Measurements from ENCODE around the gene SRGAP2B.
"Not testable (repeated sequence)": the region's sequence is repeated elsewhere in the genome, so short reads cannot be mapped to it uniquely, and the experiment has no call there.

SRGAP2B gene

DNA sequence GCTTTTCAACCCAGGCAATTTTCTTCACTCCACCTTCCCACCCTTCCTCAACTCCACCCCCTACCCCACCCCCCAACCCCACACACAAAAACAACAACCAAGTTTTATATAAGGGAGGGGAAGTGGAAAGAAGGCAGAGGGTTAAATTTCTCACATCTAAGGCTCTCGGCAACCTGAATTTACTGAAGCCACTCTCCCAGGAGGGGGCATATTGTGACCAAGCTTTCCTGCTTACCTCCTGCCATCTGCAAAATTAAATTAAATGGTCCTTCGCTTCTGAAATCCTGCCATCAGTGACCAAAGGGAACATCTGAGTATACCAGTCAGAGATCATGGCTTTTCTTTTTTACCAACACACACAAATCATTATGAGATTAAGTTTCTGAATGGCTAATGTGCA lies 72.9 kb downstream of the SRGAP2B start:
- not testable (repeated sequence) for H3K9me3 Mint-ChIP-seq (ENCODE audit: low read depth); H3K27ac Mint-ChIP-seq; H3K36me3 Mint-ChIP-seq; H3K27me3 Mint-ChIP-seq; H3K4me1 Mint-ChIP-seq (ENCODE audit: low read depth); H3K4me3 Mint-ChIP-seq

DNA sequence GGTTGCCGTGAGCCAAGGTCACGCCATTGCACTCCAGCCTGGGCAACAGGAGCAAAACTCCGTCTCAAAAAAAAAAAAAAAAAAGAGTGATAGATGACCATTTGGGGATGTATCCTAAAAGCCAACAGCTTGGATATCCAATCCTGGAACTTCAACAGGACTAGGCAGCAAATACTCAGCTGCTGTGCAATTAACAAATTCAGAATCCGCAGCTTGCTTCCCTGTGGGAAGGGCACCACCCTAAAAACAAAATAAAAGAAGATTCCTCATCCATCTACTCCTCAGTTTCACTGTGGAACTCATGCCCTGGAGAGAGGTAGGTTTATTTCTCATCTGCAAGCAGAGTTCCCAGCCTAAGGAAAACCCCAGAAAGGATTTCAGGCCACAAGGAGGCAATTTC lies 73.4 kb downstream of the SRGAP2B start:
- not testable (repeated sequence) for H3K4me3 Mint-ChIP-seq; H3K27me3 Mint-ChIP-seq; H3K9me3 Mint-ChIP-seq (ENCODE audit: low read depth); H3K4me1 Mint-ChIP-seq (ENCODE audit: low read depth); H3K36me3 Mint-ChIP-seq; H3K27ac Mint-ChIP-seq

DNA sequence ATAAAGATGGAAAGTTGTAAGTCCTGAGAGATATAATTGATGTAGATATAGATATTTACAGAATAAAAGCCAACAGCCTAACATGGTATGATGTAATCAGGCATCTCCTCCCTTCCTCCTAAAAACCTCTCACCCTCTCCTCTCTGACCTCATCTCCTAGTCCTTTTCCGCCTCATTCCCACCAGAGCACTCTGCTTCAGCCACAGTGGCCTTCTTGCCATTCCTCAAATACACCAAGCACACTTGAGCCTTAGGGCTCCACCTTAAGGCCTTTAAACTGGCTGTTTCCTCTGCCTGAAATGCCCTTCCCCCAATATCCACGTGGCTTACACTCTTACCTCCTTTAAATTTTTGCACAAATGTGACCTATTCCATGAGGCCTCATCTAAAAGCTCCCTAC lies 75.4 kb downstream of the SRGAP2B start:
- not testable (repeated sequence) for H3K27me3 Mint-ChIP-seq; H3K9me3 Mint-ChIP-seq (ENCODE audit: low read depth); H3K27ac Mint-ChIP-seq; H3K4me1 Mint-ChIP-seq (ENCODE audit: low read depth); H3K36me3 Mint-ChIP-seq; H3K4me3 Mint-ChIP-seq

DNA sequence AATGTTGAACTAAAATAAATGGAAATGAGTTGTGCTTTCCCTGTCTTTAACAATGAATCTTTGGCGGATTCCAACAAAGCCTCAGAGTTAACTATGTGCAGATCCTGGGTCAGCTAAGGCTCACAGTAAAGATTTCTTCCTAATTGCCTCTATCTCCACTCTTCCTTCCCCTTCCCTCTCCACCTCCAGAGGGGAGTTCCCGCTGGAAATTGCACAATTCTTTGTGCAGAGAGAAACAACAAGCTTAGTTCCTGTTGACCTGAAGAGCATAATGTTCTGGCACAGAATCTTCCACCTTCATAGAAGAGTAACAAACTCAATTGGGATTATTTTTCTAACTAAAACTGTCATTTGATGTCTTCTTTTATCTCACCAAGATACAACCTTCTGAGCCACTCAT lies 77.4 kb downstream of the SRGAP2B start:
- H3K4me3 Mint-ChIP-seq; H3K36me3 Mint-ChIP-seq; H3K27ac Mint-ChIP-seq; H3K27me3 Mint-ChIP-seq; H3K4me1 Mint-ChIP-seq (ENCODE audit: low read depth); H3K9me3 Mint-ChIP-seq (ENCODE audit: low read depth): not testable (repeated sequence)

DNA sequence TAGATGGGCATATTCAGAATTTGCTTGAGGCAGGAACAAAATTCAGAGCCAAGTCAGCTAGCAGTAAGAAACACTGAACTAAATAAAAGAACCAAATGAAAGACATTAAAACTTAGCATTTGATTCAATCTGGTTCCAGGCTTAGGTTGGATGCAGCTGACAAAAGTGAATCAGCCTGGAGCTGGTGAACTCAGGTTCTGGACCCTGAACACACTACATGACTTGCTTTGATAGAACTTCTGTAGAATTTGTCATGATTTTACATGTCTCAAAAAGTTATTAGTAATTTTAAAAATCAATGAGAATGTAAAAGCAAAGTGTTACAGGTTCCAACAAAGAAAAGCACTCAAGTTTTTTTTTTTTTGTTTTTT lies 78.7 kb downstream of the SRGAP2B start:
- not testable (repeated sequence) for H3K36me3 Mint-ChIP-seq; H3K4me3 Mint-ChIP-seq; H3K9me3 Mint-ChIP-seq (ENCODE audit: low read depth); H3K4me1 Mint-ChIP-seq (ENCODE audit: low read depth); H3K27ac Mint-ChIP-seq; H3K27me3 Mint-ChIP-seq

DNA sequence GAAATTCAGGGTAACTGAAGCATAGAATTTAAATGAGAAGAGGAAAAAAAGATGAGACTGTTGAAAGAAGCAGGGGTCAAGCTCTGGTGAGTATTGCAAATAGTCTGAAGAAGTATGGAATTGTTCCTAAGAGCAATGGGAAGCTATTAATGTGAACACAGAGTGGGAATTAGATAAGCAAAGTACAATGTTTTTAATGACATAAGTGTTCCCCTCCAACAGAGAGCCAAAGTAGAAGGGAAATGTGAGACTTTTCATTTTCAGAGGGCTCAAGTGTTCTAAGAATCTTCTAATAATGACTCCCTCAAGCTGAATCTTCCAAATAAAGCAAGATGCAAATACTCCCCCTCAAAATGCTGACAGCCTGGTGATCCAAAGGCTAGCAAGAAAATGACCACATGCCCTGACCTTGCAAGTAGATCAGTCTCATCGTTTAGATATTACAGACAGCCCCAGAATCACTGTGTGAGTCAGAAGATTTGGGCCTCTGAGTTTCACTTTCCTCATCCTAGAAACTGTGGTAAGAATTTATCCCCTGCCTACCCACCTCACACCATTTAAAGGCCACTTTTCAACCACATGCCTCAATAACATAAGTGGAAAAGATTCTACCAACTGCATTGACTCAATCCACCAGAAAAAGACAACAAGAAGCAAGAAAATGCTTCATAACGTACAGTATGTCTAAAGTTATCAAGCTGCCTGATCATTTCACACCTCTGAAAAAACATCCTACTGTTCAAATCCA lies 79.2 kb downstream of the SRGAP2B start:
- H3K27me3 Mint-ChIP-seq; H3K27ac Mint-ChIP-seq; H3K9me3 Mint-ChIP-seq (ENCODE audit: low read depth); H3K4me1 Mint-ChIP-seq (ENCODE audit: low read depth); H3K36me3 Mint-ChIP-seq; H3K4me3 Mint-ChIP-seq: not testable (repeated sequence)

DNA sequence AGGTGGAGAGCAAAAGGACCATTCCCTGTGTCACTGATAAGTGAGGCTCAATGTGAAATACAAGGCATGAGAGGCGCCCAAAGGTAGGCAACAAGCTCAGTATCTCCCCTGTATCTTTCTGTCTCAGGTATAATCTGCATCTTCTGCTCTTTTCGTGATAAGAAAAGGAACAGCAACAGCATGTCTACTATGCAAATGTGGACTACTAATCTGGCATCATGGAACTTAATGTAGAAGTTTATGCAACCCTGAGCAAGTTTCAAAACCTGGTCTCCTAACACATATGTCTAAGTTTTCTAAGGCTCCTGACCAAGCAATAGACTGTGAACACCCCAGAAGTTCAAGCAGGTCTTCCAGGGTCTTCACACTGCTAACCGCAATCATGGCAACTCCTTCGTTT lies 81.8 kb downstream of the SRGAP2B start:
- not testable (repeated sequence) for H3K27ac Mint-ChIP-seq; H3K4me3 Mint-ChIP-seq; H3K27me3 Mint-ChIP-seq; H3K4me1 Mint-ChIP-seq (ENCODE audit: low read depth); H3K9me3 Mint-ChIP-seq (ENCODE audit: low read depth); H3K36me3 Mint-ChIP-seq

DNA sequence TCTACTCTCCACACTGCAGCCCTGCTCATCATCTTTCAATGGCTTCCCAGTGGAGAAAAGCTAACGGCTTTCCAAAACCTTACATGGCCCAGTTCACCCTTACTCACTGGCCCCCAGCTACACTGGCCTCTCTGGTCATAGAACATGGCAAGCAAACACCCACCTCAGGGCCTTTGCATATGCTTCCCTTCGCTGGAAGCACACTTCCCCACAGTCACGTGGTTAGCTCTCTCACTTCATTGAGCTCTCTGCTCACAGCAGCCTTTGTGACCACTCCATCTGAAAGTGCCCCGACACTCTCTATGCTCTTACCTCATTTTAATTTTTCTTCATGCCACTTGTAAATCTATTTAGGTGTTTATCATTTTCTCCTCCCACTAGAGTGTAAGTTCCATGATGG lies 83.3 kb downstream of the SRGAP2B start:
- H3K4me3 Mint-ChIP-seq; H3K27me3 Mint-ChIP-seq; H3K27ac Mint-ChIP-seq; H3K4me1 Mint-ChIP-seq (ENCODE audit: low read depth); H3K9me3 Mint-ChIP-seq (ENCODE audit: low read depth); H3K36me3 Mint-ChIP-seq: not testable (repeated sequence)

DNA sequence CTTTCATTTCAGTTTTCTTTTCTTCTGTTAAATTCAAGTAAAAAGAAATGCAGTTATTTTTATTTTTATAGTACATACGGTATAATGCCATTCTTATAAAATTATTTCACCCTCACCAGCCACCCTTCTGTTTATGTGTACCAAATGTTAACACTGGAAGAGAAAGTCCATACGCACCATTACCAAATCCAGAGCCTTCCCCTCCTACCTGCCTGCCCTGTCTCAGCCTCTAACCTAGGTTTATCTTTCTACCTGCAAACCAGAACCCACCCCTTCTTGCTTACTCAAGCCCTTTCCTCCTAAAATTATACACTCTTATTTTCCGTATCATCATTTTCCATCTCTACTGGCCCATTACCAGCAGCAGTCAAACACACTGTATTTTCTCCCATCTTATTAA lies 84.5 kb downstream of the SRGAP2B start:
- H3K27ac Mint-ChIP-seq; H3K27me3 Mint-ChIP-seq; H3K4me1 Mint-ChIP-seq (ENCODE audit: low read depth); H3K9me3 Mint-ChIP-seq (ENCODE audit: low read depth); H3K4me3 Mint-ChIP-seq; H3K36me3 Mint-ChIP-seq: not testable (repeated sequence)

DNA sequence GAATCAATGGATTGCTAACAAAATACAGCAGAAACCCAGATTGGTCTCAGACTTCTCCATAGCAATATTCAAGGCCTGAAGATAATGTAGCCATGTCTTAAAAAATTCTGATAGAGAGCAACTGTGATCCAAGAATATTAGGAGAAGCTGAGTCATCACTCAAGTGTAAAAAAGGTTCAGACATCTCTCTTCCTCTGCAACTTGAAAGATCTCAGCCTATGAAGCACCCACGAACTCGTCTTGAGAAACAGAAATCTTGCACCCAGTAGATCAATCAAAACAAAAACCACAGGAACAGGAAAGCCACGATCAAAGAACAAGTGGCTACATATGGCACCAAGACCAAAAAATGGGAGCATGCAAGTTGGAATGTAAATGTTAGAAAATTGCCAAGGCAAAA lies 85.2 kb downstream of the SRGAP2B start:
- not testable (repeated sequence) for H3K36me3 Mint-ChIP-seq; H3K4me1 Mint-ChIP-seq (ENCODE audit: low read depth); H3K9me3 Mint-ChIP-seq (ENCODE audit: low read depth); H3K27ac Mint-ChIP-seq; H3K27me3 Mint-ChIP-seq
- H3K4me3 Mint-ChIP-seq: peak overlapping the region; percentile 49

DNA sequence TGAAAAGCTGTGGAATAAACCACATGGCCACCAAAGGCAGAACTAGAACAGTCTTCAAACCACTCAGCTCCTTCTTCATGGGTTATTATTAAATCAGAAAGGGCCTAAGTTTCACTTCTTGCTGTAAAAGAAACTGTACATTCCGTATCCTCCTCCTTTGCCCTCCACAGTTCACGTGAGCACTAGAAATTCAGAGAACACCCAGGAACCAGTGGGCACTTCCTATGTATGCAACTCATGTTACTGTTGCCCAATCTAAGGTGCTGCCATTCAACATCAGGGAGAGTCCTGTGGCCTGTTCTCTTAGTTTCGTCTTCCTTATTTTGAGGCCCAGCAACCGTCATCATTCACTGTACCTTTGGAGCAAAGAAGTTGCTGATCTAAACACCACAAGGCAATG lies 86.7 kb downstream of the SRGAP2B start:
- H3K36me3 Mint-ChIP-seq; H3K27me3 Mint-ChIP-seq; H3K9me3 Mint-ChIP-seq (ENCODE audit: low read depth); H3K27ac Mint-ChIP-seq; H3K4me3 Mint-ChIP-seq; H3K4me1 Mint-ChIP-seq (ENCODE audit: low read depth): not testable (repeated sequence)

DNA sequence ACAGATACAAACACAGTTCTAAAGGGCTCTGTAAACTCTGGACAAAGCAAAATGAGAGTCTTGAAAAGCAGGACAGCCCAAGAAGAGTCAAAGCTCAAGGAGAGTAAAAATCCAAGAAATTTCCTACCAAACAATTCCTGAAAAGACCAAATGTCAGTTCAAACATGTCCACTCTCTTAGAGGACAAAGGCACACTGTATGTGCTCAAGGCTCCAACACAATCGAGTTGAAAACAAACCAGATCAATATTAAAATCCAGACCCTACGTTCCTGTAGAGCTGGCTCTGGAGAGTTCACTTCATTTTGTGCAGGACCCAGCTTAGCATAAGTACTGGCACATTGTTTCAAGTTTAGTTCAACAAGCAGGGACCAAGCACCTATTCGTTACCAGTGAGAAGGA lies 90.0 kb downstream of the SRGAP2B start:
- not testable (repeated sequence) for H3K9me3 Mint-ChIP-seq (ENCODE audit: low read depth); H3K4me3 Mint-ChIP-seq; H3K27me3 Mint-ChIP-seq; H3K4me1 Mint-ChIP-seq (ENCODE audit: low read depth); H3K27ac Mint-ChIP-seq; H3K36me3 Mint-ChIP-seq

DNA sequence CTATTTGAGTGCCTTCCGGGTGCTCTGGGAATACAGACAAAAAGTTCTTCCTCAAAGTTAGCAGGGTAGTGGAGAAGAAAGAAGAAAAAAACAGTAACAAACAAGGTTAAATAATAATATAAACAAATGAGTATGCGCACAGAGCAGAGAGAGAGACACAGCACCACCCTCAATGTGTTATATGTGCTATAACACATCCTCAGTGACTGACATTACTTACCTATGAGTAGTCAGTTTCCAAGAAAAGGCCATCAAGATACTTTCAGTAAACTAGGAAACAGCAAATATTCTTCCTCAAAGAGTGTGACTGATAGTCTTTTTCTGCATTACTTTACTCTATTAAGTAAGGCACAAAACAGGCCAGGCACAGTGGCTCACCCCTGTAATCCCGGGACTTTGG lies 93.7 kb downstream of the SRGAP2B start:
- H3K4me3 Mint-ChIP-seq; H3K9me3 Mint-ChIP-seq (ENCODE audit: low read depth); H3K4me1 Mint-ChIP-seq (ENCODE audit: low read depth); H3K36me3 Mint-ChIP-seq; H3K27me3 Mint-ChIP-seq; H3K27ac Mint-ChIP-seq: not testable (repeated sequence)

DNA sequence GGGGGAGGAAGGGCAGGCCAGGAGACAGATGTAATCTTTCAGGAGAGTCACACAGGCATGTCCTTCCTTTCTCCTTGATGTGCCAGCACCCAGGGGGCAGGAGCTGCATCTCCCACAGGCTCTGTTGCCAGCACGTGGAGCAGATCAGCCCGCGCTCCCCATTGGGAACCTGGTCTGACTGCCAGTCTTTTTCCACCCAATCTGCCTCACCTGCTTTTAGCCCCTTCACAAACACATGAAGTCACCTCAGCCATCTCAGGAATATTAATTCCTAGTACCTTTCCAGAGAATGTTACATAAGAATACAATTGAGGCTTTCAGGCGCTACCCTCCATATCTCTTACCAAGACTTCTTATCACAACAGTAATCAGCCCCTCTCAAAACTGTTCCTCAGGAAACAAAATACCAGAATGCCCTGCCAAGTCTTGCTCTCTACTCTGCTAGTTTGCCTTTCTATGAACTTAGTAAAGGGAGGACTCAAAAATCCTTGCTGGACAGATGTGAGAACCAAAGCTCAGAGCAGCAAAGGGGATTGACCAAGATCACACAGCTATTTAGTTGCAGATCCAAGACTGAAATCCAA lies 94.3 kb downstream of the SRGAP2B start:
- H3K27me3 Mint-ChIP-seq: not testable (repeated sequence)

DNA sequence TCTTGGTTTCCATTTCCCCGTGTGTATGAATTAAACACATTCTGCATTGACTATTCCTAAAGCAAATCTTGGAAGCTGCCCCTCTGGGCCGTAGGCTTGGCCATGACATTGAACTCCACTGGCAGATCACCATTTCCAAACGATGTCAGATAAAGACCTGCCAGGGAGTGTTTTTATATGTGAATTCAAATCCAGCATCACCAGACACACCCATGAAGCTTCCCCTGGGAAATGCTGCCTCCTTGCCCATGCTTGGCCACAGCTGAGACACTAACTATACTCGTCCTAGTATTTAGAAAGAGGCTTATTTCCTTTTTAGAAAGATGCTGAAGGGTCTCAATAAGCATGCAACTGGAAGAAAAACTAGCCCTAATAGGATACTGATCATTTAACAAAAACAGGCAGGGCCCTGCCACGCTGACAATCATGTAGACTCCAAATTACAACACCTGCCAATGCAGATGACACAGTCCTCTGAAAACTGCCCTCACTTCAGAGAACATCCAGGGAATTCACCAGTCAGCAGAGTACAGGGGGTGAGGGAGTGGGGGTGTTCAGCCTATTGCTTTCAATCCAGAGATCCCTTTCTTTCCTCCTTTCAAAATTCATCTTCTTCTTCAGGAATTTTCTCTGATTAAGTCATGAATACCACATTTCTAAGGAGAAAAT lies 94.9 kb downstream of the SRGAP2B start:
- not testable (repeated sequence) for H3K4me3 Mint-ChIP-seq; H3K27me3 Mint-ChIP-seq; H3K27ac Mint-ChIP-seq; H3K9me3 Mint-ChIP-seq (ENCODE audit: low read depth); H3K4me1 Mint-ChIP-seq (ENCODE audit: low read depth); H3K36me3 Mint-ChIP-seq

More for the DNA sequence above, 94.3 kb downstream of the SRGAP2B start:
- not testable (repeated sequence) for H3K9me3 Mint-ChIP-seq (ENCODE audit: low read depth); H3K4me1 Mint-ChIP-seq (ENCODE audit: low read depth); H3K27ac Mint-ChIP-seq; H3K36me3 Mint-ChIP-seq; H3K4me3 Mint-ChIP-seq

DNA sequence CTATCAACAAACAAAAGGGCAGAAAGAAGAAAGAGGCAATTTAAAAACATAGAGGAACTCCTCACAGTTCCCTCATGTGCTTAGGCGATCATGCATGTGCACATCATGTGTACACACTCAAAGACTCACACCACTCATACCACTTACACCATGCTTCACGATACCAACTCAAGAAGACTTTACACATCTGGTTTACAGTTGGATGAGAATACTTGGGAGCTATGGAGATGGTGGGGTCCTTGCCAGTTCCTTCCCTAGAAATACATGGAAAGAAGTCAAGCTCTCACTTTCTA lies 96.2 kb downstream of the SRGAP2B start:
- not testable (repeated sequence) for H3K36me3 Mint-ChIP-seq; H3K27me3 Mint-ChIP-seq; H3K9me3 Mint-ChIP-seq (ENCODE audit: low read depth); H3K27ac Mint-ChIP-seq; H3K4me3 Mint-ChIP-seq; H3K4me1 Mint-ChIP-seq (ENCODE audit: low read depth)
